HCT116 (cell line): ENCODE data around the gene GARNL3. TPM values are rescaled to one million over a fixed set of nuclear protein-coding genes. Genes with fewer than 3 reads are reported as not detected.

Experiments used
- ATAC-seq: fragments of 200-7000 bp; cut with Tn5 transposase; 2 replicates; pipeline ENCODE4 v1.9.1; 2020; ENCODE audit warnings: mild to moderate bottlenecking, moderate library complexity
- BruUV-seq: library from RNA; stranded (reverse); fragments of 400-500 nt; replicated peaks from 2 replicates; lab custom pipeline; 2021; lab: Mats Ljungman, UMichigan
- CTCF ChIA-PET: fragments of 300-600 bp; sonication (Branson Sonifier 250); formaldehyde crosslinking; loops from one replicate; lab custom pipeline; 2021; ENCODE audit warnings: antibody characterized with exemption; lab: Charles Lee
- POLR2A ChIA-PET: fragments of 300-600, 350-600 bp; sonication (Branson Sonifier 250); formaldehyde crosslinking; loops from one replicate; lab custom pipeline; 2021; ENCODE audit warnings: antibody characterized with exemption; lab: Charles Lee
- RAD21 ChIA-PET, 2 experiments: fragments of 300-600 bp; sonication (Branson Sonifier 250); formaldehyde crosslinking; loops; one replicate each; lab custom pipeline; 2023; ENCODE audit warnings: low total read pairs in 2 of 2; ENCODE audit not compliant: uncharacterized antibody in 2 of 2, unreplicated experiment in 2 of 2, low non-redundant PET in 1 of 2; lab: Charles Lee
- DNase-seq: peaks from one replicate; pipeline ENCODE4 v3.0.0-alpha.2; 2010; ENCODE audit warnings: low read depth, low spot score
- H2AFZ ChIP-seq: fragments of 200-600 bp; shearing (Covaris generic), sonication (generic); 2 replicates; pipeline ENCODE4 v1.6.1; 2017; ENCODE audit warnings: low read depth, mixed run types, mixed read lengths, antibody characterized with exemption, low read length; ENCODE audit not compliant: poor library complexity, severe bottlenecking
- H3K27ac ChIP-seq: 2 replicates; pipeline ENCODE4 v1.5.1; 2012; ENCODE audit warnings: low read depth, low read length
- H3K27me3 ChIP-seq: fragments of 200-600 bp; sonication (generic); 2 replicates; pipeline ENCODE4 v1.6.1; 2016; ENCODE audit warnings: mixed run types, low read length, mixed read lengths; ENCODE audit not compliant: insufficient read depth
- H3K36me3 ChIP-seq, 2 experiments: fragments of 200-500 bp in 1 of 2; fragments of 200-600 bp in 1 of 2; sonication (Bioruptor generic) in 1 of 2; sonication (generic) in 1 of 2; 2 replicates each; pipeline versions ENCODE4 v1.5.1 to v1.6.1; 2014 to 2016; ENCODE audit warnings: low read length in 2 of 2, inconsistent platforms in 1 of 2, mixed read lengths in 1 of 2, mixed run types in 1 of 2; ENCODE audit not compliant: insufficient read depth in 2 of 2, control insufficient read depth in 1 of 2
- H3K4me1 ChIP-seq, 2 experiments: fragments of 200-600 bp in 1 of 2; sonication (generic) in 1 of 2; 2 replicates each; pipeline versions ENCODE4 v1.5.1 to v1.6.1; 2012 to 2017; ENCODE audit warnings: low read length in 2 of 2, inconsistent platforms in 1 of 2, mild to moderate bottlenecking in 1 of 2, mixed read lengths in 1 of 2, mixed run types in 1 of 2, moderate library complexity in 1 of 2; ENCODE audit not compliant: insufficient read depth in 2 of 2, control insufficient read depth in 1 of 2
- H3K4me2 ChIP-seq: fragments of 200-600 bp; sonication (generic); 2 replicates; pipeline ENCODE4 v1.6.1; 2017; ENCODE audit warnings: mixed run types, low read length, mixed read lengths
- H3K4me3 ChIP-seq, 2 experiments: fragments of 200-600 bp in 1 of 2; sonication (generic) in 1 of 2; replicated peaks in 1 of 2; 2 replicates each; pipeline ENCODE4 v1.5.1; 2011 to 2016; ENCODE audit warnings: low read length in 2 of 2, control low read depth in 1 of 2, low read depth in 1 of 2, mild to moderate bottlenecking in 1 of 2, mixed read lengths in 1 of 2, mixed run types in 1 of 2
- H3K79me2 ChIP-seq: fragments of 200-600 bp; sonication (generic); 2 replicates; pipeline ENCODE4 v1.6.1; 2017; ENCODE audit warnings: mild to moderate bottlenecking, mixed run types, low read length, moderate library complexity, mixed read lengths; ENCODE audit not compliant: insufficient read depth
- H3K9ac ChIP-seq: fragments of 200-600 bp; sonication (generic); 2 replicates; pipeline ENCODE4 v1.6.1; 2016; ENCODE audit warnings: low read length, mixed read lengths
- H3K9me2 ChIP-seq: fragments of 200-600 bp; sonication (generic), shearing (Covaris generic); 2 replicates; pipeline ENCODE4 v1.6.1; 2017; ENCODE audit warnings: mixed run types, mild to moderate bottlenecking, moderate library complexity; ENCODE audit not compliant: insufficient read depth
- H3K9me3 ChIP-seq, 2 experiments: fragments of 200-500 bp in 1 of 2; fragments of 200-600 bp in 1 of 2; sonication (Bioruptor generic) in 1 of 2; sonication (generic) in 1 of 2; 2 replicates each; pipeline ENCODE4 v1.6.1; 2014 to 2017; ENCODE audit warnings: low read length in 2 of 2, mixed read lengths in 2 of 2, inconsistent platforms in 1 of 2, low read depth in 1 of 2, mild to moderate bottlenecking in 1 of 2, mixed run types in 1 of 2, moderate library complexity in 1 of 2; ENCODE audit not compliant: control insufficient read depth in 1 of 2, insufficient read depth in 1 of 2
- H4K20me1 ChIP-seq: fragments of 200-600 bp; sonication (generic), shearing (Covaris generic); 2 replicates; pipeline ENCODE4 v1.6.1; 2017; ENCODE audit warnings: mixed run types, mild to moderate bottlenecking, moderate library complexity; ENCODE audit not compliant: insufficient read depth
- CEBPB ChIP-seq: IDR thresholded peaks from 2 replicates; pipeline ENCODE4 v1.6.1; 2012; ENCODE audit warnings: low read depth
- EGR1 ChIP-seq: IDR thresholded peaks from 2 replicates; pipeline ENCODE4 v1.6.1; 2012; ENCODE audit warnings: low read depth
- ELF1 ChIP-seq: IDR thresholded peaks from 2 replicates; pipeline ENCODE4 v1.6.1; 2012; ENCODE audit warnings: low read depth, borderline replicate concordance
- EZH2 ChIP-seq: fragments of 200-600 bp; sonication (generic); IDR thresholded peaks from 2 replicates; pipeline ENCODE4 v1.6.1; 2017; ENCODE audit warnings: antibody characterized with exemption, mixed run types
- EZH2phosphoT487 ChIP-seq: fragments of 200-600 bp; IDR thresholded peaks from 2 replicates; pipeline ENCODE4 v1.6.1; 2018; ENCODE audit warnings: antibody characterized with exemption, borderline replicate concordance
- FOSL1 ChIP-seq: IDR thresholded peaks from 2 replicates; pipeline ENCODE4 v1.6.1; 2012; ENCODE audit warnings: low read depth
- MAX ChIP-seq: IDR thresholded peaks from 2 replicates; pipeline ENCODE4 v1.6.1; 2012
- POLR2AphosphoS5 ChIP-seq: IDR thresholded peaks from 2 replicates; pipeline ENCODE4 v1.6.1; 2011; ENCODE audit warnings: mild to moderate bottlenecking, low read depth, low read length, moderate library complexity
- REST ChIP-seq: IDR thresholded peaks from 2 replicates; pipeline ENCODE4 v1.6.1; 2012; ENCODE audit warnings: low read depth
- SIN3A ChIP-seq: IDR thresholded peaks from 2 replicates; pipeline ENCODE4 v1.6.1; 2012; ENCODE audit warnings: low read depth
- TCF7L2 ChIP-seq: IDR thresholded peaks from 2 replicates; pipeline ENCODE4 v1.7.0; 2011; ENCODE audit warnings: borderline replicate concordance, inconsistent platforms; ENCODE audit not compliant: insufficient read depth, insufficient read length; ENCODE audit errors: extremely low read depth
- YY1 ChIP-seq: IDR thresholded peaks from 2 replicates; pipeline ENCODE4 v1.6.1; 2011; ENCODE audit warnings: low read length, low read depth, moderate library complexity, mild to moderate bottlenecking; ENCODE audit not compliant: insufficient replicate concordance; ENCODE audit errors: extremely low read depth
- ZBTB33 ChIP-seq: IDR thresholded peaks from 2 replicates; pipeline ENCODE4 v1.6.1; 2011; ENCODE audit warnings: mild to moderate bottlenecking, low read length, moderate library complexity; ENCODE audit not compliant: insufficient replicate concordance; ENCODE audit errors: extremely low read depth
- ZFX ChIP-seq: fragments of 450-650 bp; IDR thresholded peaks from 2 replicates; pipeline ENCODE4 v1.6.1; 2017
- intact Hi-C: fragments of 100-400 bp; cut with micrococcal nuclease; formaldehyde crosslinking; loops from 2 replicates; pipeline ENCODE4 v1.10.0; 2022
- total RNA-seq: library from RNA; stranded (reverse); gene quantifications from one replicate; pipeline ENCODE4 v1.2.1, GENCODE V29; 2021; ENCODE audit not compliant: unreplicated experiment
- TF ChIP-seq, protein P1 (sequence below), 3 experiments: fragments of 200-600 bp in 1 of 3; sonication (generic) in 1 of 3; IDR thresholded peaks in 2 of 3; conservative IDR thresholded peaks in 1 of 3; 2 replicates each; pipeline ENCODE4 v1.5.1; 2012 to 2017; ENCODE audit warnings: low read depth in 2 of 3, low read length in 2 of 3, antibody characterized with exemption in 1 of 3, borderline replicate concordance in 1 of 3, control low read depth in 1 of 3, mild to moderate bottlenecking in 1 of 3, mixed read lengths in 1 of 3, mixed run types in 1 of 3, moderate library complexity in 1 of 3; ENCODE audit not compliant: insufficient read depth in 1 of 3

GARNL3 gene
- total RNA-seq, 1 experiment from 2014 or later: 8.8 TPM

GRCh38 chr9:127225801-127226625 lies 38.6 kb upstream of the GARNL3 start:
- ATAC-seq (no peak), DNase-seq (no peak)
- Histone ChIP-seq H3K27me3 (peaks cover 19% of the 10 kb centered on the region; the same call in 1 of the 2 replicates), H3K4me1 (peaks cover 8 to 26% of the 10 kb centered on the region in 2 experiments; a peak in 3 of 4 replicates), H3K9me3 (no peaks in the 10 kb centered on the region), H3K9ac (peak overlapping the region; percentile 69), H2AFZ (no peak overlapping the region), H3K79me2 (peaks cover 4% of the 10 kb centered on the region; the same call in 1 of the 2 replicates), H3K4me2 (peak overlapping the region; percentile 91), H4K20me1 (no peaks in the 10 kb centered on the region), H3K4me3 (peak overlapping the region; percentile 49 to 63), H3K9me2 (no peaks in the 10 kb centered on the region), H3K27ac (no peak overlapping the region)
- intact Hi-C loops: no loop called here
- ChIA-PET POLR2A (no interaction called here), CTCF (no interaction called here), RAD21 (no interaction called here)
- no TSS peak for BruUV-seq
- TF ChIP-seq, protein P1, sequence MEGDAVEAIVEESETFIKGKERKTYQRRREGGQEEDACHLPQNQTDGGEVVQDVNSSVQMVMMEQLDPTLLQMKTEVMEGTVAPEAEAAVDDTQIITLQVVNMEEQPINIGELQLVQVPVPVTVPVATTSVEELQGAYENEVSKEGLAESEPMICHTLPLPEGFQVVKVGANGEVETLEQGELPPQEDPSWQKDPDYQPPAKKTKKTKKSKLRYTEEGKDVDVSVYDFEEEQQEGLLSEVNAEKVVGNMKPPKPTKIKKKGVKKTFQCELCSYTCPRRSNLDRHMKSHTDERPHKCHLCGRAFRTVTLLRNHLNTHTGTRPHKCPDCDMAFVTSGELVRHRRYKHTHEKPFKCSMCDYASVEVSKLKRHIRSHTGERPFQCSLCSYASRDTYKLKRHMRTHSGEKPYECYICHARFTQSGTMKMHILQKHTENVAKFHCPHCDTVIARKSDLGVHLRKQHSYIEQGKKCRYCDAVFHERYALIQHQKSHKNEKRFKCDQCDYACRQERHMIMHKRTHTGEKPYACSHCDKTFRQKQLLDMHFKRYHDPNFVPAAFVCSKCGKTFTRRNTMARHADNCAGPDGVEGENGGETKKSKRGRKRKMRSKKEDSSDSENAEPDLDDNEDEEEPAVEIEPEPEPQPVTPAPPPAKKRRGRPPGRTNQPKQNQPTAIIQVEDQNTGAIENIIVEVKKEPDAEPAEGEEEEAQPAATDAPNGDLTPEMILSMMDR (IDR thresholded peaks at IDR 0.05 in 2 of 3, conservative IDR thresholded peaks at IDR 0.05 in 1 of 3; ENCODE audit: borderline replicate concordance in 1 of 3, insufficient read depth in 1 of 3, low read depth in 2 of 3, low read length in 2 of 3): no peak
- TF ChIP-seq YY1 (no peak), POLR2AphosphoS5 (no peak), FOSL1 (no peak), TCF7L2 (no peak), EZH2 (no peak), MAX (no peak), CEBPB (no peak), EZH2phosphoT487 (no peak), ELF1 (no peak), REST (no peak), EGR1 (no peak), ZFX (no peak), SIN3A (no peak), ZBTB33 (no peak)
- TF ChIP-seq, all 23 proteins: peak for 0
- no peaks in the 10 kb centered on the region for H3K36me3 ChIP-seq
